ENCODE measurements around the gene C3orf33. TPM values are rescaled to one million over a fixed set of nuclear protein-coding genes. Genes with fewer than 3 reads are reported as not detected.
"Not testable (repeated sequence)": the region's sequence is repeated elsewhere in the genome, so short reads cannot be mapped to it uniquely, and the experiment has no call there.

The C3orf33 gene
- 2.1 TPM for polyA plus RNA-seq

DNA sequence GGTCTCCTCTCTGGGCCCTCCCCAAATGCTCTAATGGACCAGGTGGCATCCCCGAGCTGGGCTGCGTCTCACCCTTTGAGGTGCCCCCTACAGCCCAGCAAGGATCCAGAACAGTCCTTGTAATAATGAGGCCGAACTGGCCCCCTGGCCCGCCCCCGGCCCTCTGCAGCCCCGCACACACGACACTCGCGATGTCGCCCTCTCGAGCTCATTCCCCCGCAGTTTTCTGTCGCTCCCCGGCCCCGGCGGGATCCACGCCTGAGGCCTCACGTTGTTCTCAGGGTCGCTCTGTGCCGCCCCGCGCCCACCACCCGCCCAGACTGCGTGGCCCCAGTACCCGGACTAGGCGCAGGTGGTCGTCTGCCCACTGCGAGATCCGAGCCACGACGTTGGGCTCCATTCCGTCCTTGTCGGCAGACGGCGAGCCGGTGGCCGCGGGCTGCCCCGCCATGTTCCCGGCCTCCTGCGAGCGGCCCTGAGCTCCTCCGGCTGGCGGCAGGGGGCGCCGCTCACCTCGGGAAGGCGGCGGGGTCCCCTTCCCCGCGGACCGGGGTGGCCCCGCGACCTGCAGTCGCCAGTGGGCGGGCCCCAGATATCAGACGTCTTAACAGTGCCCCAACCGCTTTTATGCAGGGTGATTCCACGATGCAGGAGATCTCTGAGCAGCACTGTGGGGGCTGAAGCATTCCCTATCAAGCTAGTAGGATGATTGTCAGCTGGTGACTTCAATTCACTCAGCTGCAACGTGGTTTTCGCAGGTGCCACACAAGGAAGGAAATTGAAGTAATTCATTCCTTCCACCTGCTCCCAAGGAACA lies at the start of gene C3orf33:
Gene C3orf33, minus strand, starts transcription at position 477 of the 817 bp plus-strand sequence. Its CDS starts 26 bp downstream, at position 451.
- Mint-ChIP-seq H3K4me3 (peak within 1 kb of the TSS; percentile 84 to 95 (median 92)), H3K9me3 (peaks cover 0 to 3% (median 0%) of the 10 kb centered on the region in 3 donors), H3K4me1 (peaks cover 5 to 8% (median 8%) of the 10 kb centered on the region in 3 donors), H3K36me3 (no peaks in the 10 kb centered on the region), H3K27ac (peak within 1 kb of the TSS in 2 of 3 donors; percentile 80 to 88), H3K27me3 (peaks cover 4% of the 10 kb centered on the region)

DNA sequence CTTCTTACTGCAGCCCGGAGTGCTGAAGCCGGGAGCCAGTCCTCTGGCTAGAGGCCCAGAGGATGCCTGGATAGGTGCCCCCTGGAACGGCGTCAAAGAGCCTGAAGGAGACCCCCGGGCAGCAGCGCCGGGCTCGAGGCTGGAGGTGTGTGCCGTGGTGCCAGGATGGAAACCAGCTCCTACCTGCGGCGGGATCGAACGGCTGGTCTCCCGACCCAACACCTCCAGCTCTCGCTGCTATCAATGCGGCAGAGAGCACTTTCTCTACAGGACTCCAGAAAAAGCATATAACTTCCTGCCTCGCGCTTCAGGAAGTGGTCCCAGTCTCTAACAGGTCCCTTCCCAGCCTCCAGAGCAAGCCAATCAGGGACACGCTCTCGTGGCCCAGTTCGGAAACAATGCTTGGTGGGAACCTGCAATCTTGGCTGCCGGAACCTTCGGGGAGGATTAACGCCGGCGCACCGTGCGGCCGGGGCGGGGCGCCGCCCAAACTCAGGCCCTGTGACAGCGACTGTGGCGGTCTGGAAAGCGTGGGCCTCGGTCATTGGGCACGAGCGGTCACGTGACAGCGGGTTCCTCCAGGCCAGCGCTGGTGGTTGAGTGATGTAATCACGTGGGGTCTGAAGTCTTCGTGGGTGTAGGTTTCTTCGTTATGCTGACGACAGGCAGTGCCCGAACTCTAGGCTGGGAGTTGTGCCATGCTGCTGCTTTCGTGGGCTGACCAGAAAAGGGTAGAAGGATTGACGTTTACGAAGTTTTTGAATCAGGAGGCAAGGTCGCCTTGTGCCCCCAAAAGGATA lies 48.3 kb upstream of the C3orf33 start, which contains the start of gene SLC33A1:
Gene SLC33A1, minus strand, starts transcription at position 287 of the 800 bp plus-strand sequence. CDS start 430 bp downstream, outside the sequence.
- Mint-ChIP-seq H3K27ac (peak within 1 kb of the TSS; percentile 95 to 99 (median 98)), H3K4me3 (peak within 1 kb of the TSS; percentile 90 to 97 (median 94)), H3K9me3 (no peaks in the 10 kb centered on the region), H3K36me3 (peaks cover 4% of the 10 kb centered on the region), H3K4me1 (peaks cover 18 to 30% (median 29%) of the 10 kb centered on the region in 3 donors), H3K27me3 (no peaks in the 10 kb centered on the region)

- no peaks in the 10 kb centered on the region for H3K9me3 Mint-ChIP-seq
- H3K4me3 Mint-ChIP-seq = peak overlapping the region; percentile 90 to 97 (median 94)
- H3K27me3 Mint-ChIP-seq = no peaks in the 10 kb centered on the region
- peak overlapping the region; percentile 95 to 99 (median 98) for H3K27ac Mint-ChIP-seq
- H3K36me3 Mint-ChIP-seq = peaks cover 4% of the 10 kb centered on the region
- peaks cover 18 to 34% (median 30%) of the 10 kb centered on the region in 3 donors for H3K4me1 Mint-ChIP-seq
Observed at GRCh38 chr3:155853214-155854140, 47.4 kb upstream of the C3orf33 start.

DNA sequence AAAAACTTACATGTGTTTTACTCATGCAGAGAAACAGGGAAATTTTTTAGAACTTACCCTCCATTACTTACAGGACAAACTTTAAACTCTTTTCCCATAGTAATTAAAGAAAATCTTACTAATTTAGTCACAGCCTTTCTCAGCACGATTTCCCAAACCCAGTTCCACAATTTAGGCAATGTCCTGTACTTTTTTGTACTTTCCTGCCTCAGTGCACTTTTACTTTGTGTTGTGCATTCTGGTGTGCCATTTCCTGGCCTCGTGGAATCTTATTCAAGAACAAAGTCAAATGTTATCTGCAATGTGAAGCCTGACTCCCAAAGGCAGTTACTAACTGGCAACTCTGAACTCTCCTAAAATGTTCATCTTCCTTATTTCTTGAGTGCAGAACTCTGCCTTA lies 46.3 kb upstream of the C3orf33 start:
- H3K27me3 Mint-ChIP-seq = no peaks in the 10 kb centered on the region
- peaks cover 10% of the 10 kb centered on the region for H3K36me3 Mint-ChIP-seq
- peak overlapping the region; percentile 90 to 97 (median 94) for H3K4me3 Mint-ChIP-seq
- no peaks in the 10 kb centered on the region for H3K9me3 Mint-ChIP-seq
- peaks cover 24 to 39% (median 37%) of the 10 kb centered on the region in 3 donors for H3K4me1 Mint-ChIP-seq
- peak overlapping the region in 1 of 3 donors; percentile 95 for H3K27ac Mint-ChIP-seq

- Mint-ChIP-seq H3K36me3 (peaks cover 13% of the 10 kb centered on the region), H3K4me1 (peaks cover 27 to 48% (median 40%) of the 10 kb centered on the region in 3 donors), H3K4me3 (peak overlapping the region in 2 of 4 donors; percentile 49 to 67)
- not testable (repeated sequence) for H3K27me3 Mint-ChIP-seq, H3K27ac Mint-ChIP-seq, H3K9me3 Mint-ChIP-seq
Observed at GRCh38 chr3:155849404-155849803, 43.3 kb upstream of the C3orf33 start.

DNA sequence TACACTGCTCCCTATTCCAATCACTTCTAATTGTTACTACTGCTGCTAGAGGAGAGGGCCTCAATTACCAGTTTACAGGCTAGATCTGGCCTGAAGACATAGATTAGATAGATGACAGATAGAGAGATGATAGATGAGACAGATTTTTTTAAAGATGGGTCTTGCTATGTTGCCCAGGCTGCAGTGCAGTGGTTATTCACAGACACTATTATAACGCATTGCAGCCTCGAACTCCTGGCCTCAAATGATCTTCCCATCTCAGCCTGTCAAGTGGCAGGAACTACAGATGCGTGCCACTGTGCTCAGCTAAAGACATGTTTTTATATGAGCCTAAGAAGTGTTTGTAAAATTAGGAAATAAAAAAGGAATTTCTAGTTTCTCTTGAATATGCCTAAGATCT lies 41.9 kb upstream of the C3orf33 start:
- no peaks in the 10 kb centered on the region for H3K27me3 Mint-ChIP-seq
- peak overlapping the region in 3 of 4 donors; percentile 4 to 71 (median 11) for H3K4me3 Mint-ChIP-seq
- no peaks in the 10 kb centered on the region for H3K9me3 Mint-ChIP-seq
- H3K36me3 Mint-ChIP-seq = peaks cover 17% of the 10 kb centered on the region
- peak overlapping the region in 1 of 3 donors; percentile 73 for H3K27ac Mint-ChIP-seq
- peaks cover 27 to 54% (median 43%) of the 10 kb centered on the region in 3 donors for H3K4me1 Mint-ChIP-seq

DNA sequence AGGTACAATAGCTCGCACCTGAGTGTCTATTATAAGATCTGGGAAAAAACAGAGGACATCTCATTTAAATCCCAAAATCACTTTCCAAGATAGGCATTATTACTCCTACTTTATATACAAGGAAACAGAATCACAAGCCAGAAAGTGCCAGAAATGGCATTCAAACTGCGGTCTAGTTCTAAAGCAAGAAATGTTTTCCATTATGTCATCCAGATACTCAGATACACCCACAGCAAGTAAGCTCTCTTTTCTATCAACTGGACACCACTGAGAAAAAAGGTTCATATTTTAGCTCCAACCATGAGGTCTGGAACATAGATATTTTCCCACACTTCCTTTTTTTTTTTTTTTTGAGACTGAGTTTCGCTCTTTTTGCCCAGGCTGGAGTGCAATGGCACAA lies 40.0 kb upstream of the C3orf33 start:
- H3K27me3 Mint-ChIP-seq = no peaks in the 10 kb centered on the region
- H3K36me3 Mint-ChIP-seq = peaks cover 13% of the 10 kb centered on the region
- H3K27ac Mint-ChIP-seq = peak overlapping the region in 1 of 3 donors; percentile 55
- no peaks in the 10 kb centered on the region for H3K9me3 Mint-ChIP-seq
- H3K4me1 Mint-ChIP-seq = peaks cover 20 to 40% (median 30%) of the 10 kb centered on the region in 3 donors
- peak overlapping the region in 1 of 4 donors; percentile 63 for H3K4me3 Mint-ChIP-seq

DNA sequence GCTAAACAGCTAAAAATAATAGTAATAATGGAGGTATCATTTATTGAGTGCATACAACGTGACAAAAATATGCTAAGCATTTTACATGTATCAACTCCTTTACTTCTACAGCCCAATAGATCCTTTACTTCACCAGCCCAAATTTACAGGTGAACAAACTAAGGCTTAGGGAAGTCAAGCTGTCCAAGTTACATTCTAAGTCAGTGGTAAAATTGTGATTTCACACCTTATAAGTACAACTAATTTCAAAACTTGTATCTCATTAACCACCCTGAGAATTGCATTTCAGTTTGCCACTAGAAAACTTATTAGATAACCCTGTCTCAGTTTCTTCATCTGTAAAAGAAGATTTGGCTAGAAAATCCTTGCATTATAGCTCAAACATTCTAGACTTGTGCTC lies 37.5 kb upstream of the C3orf33 start:
- Mint-ChIP-seq H3K9me3 (no peaks in the 10 kb centered on the region), H3K36me3 (peaks cover 14% of the 10 kb centered on the region), H3K4me1 (peaks cover 20 to 32% (median 21%) of the 10 kb centered on the region in 3 donors), H3K27me3 (no peaks in the 10 kb centered on the region), H3K27ac (peak overlapping the region in 2 of 3 donors; percentile 23 to 25), H3K4me3 (no peak overlapping the region)

GRCh38 chr3:155835341-155836071 lies 29.4 kb upstream of the C3orf33 start:
- Mint-ChIP-seq H3K27me3 (no peaks in the 10 kb centered on the region), H3K9me3 (peaks cover 0 to 1% (median 0%) of the 10 kb centered on the region in 3 donors), H3K4me1 (peaks cover 0 to 2% (median 0%) of the 10 kb centered on the region in 3 donors), H3K4me3 (no peak overlapping the region), H3K36me3 (peaks cover under 1% of the 10 kb centered on the region), H3K27ac (no peak overlapping the region)

DNA sequence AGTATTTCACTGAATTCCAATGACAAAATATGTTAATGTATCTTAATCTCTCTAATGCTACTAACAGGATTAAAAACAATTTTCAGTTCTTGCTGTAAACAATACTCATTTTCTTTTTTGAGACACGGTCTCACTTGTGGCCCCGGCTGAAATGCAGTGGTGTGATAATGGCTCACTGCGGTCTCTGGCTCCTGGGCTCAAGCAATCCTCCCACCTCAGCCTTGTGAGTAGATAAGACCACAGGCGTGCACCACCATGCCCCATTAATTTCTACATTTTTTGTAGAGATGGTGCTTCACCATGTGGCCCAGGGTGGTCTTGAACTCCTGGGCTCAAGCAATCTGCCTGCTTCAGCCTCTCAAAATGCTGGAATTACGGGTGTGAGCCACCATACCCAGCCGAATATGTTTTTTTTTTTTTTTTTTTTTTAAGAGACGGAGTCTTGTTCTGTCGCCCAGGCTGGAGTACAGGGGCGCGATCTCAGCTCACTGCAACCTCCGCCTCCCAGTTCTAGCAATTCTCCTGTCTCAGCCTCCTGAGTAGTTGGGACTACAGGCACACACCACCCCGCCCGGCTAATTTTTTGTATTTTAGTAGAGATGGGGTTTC lies 22.5 kb upstream of the C3orf33 start:
- H3K4me3 Mint-ChIP-seq, H3K36me3 Mint-ChIP-seq, H3K4me1 Mint-ChIP-seq, H3K9me3 Mint-ChIP-seq, H3K27me3 Mint-ChIP-seq, H3K27ac Mint-ChIP-seq: not testable (repeated sequence)

GRCh38 chr3:155815030-155815545 lies 9.0 kb upstream of the C3orf33 start:
- H3K9me3 Mint-ChIP-seq = peaks cover 0 to 2% (median 0%) of the 10 kb centered on the region in 3 donors
- peaks cover 3% of the 10 kb centered on the region for H3K36me3 Mint-ChIP-seq
- H3K27me3 Mint-ChIP-seq = peaks cover 5% of the 10 kb centered on the region
- H3K27ac Mint-ChIP-seq = no peak overlapping the region
- no peaks in the 10 kb centered on the region for H3K4me1 Mint-ChIP-seq
- H3K4me3 Mint-ChIP-seq = no peak overlapping the region

GRCh38 chr3:155813224-155813623 lies 7.1 kb upstream of the C3orf33 start:
- H3K27ac Mint-ChIP-seq, H3K4me3 Mint-ChIP-seq, H3K27me3 Mint-ChIP-seq, H3K4me1 Mint-ChIP-seq, H3K9me3 Mint-ChIP-seq, H3K36me3 Mint-ChIP-seq: not testable (repeated sequence)

GRCh38 chr3:155809181-155809580 lies 3.1 kb upstream of the C3orf33 start:
- H3K27ac Mint-ChIP-seq = no peak overlapping the region
- peak overlapping the region in 1 of 4 donors; percentile 23 for H3K4me3 Mint-ChIP-seq
- H3K27me3 Mint-ChIP-seq = peaks cover 7% of the 10 kb centered on the region
- peaks cover 0 to 8% (median 7%) of the 10 kb centered on the region in 3 donors for H3K4me1 Mint-ChIP-seq
- no peaks in the 10 kb centered on the region for H3K9me3 Mint-ChIP-seq
- H3K36me3 Mint-ChIP-seq = peaks cover 1% of the 10 kb centered on the region
